GM18873 (cell line): ENCODE results near the gene DSCAML1.

Source experiments
- ATAC-seq: cut with Tn5 transposase; IDR thresholded peaks from one replicate; pipeline ENCODE4 v1.9.1; 2021; ENCODE audit warnings: mild to moderate bottlenecking, moderate library complexity, moderate number of reproducible peaks; ENCODE audit not compliant: unreplicated experiment, low FRiP score

DSCAML1 gene

DNA sequence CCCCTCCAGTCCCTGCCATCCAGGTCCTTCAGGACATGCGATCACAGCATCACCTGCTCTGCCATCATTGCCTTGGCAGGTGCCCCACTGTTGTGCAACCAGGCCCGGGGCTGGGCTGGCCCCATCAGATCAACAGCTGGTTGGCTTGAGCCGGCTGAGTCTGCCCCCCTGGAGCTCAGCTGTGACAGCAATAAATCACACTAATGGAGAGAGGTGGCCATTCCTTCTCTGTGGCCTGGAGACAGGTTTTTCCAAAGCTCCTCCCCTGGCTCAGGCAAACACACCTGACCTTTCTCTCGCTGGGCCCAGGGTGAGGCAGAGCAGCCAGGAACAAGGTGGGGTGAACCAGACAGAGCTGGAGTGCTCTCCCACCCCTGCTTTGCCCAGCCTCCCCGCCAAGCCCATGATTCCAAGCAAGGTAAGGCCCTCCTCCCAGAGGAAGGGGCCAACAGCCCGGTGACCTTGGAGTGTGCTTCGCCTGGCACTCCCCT, 36.4 kb upstream of the DSCAML1 start:
- no peak for ATAC-seq

DNA sequence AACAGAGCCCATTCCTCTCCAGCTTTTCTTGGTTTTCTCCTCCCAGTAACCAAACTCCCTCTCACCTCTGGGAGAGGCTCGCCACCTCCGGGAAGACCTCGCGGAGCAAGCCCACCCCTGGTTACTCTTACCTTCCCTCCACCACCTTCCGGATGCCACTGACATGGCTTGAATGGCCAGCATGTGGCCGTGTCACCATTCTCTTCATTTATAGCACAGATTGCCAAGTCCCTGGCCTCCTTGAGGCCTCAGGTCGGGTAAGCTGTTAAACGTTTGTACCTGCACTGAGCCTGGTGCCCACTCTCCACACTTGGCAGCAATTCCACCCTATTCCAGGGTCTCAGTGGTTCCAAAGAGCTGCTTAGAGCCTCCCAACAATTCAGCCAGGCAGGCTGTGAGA, 35.5 kb upstream of the DSCAML1 start:
- no peak for ATAC-seq

DNA sequence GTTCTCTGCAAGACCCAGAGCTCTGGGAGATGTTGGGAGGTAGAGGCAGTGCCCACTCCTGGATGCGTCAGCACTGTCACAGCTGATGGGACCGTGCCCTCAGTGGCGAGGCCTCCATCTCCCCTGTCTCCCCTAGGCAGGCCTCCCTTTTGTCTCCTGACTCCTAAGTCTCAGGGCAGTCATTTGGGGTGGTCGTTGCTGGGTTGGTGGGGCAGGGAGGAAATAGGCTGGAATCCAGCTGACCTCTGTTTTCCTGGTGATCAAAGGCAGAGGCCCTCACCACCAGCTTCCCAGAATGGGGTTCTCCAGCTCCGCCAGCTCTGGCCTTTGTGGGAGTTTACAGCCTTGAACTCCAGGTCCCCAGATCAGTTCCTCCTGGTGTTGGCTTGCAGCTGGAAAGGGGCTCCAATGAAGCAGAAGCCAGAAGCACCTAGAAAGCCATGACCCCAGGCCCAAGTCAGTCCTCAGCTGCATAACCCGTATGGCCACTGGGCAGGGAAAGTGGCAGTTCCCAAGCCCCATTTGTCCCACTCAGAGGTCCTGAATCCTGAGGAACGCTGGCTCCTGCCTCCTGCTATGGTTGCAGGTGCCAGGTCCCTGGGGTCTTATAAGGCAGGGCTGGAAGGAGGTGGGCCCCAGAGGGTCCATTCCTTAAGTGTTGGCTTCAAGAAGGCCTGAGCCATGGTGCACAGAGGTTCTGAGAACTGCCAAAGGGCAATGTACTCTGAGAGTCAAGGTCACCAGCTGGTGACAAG, 34.8 kb upstream of the DSCAML1 start:
- ATAC-seq = no peak

DNA sequence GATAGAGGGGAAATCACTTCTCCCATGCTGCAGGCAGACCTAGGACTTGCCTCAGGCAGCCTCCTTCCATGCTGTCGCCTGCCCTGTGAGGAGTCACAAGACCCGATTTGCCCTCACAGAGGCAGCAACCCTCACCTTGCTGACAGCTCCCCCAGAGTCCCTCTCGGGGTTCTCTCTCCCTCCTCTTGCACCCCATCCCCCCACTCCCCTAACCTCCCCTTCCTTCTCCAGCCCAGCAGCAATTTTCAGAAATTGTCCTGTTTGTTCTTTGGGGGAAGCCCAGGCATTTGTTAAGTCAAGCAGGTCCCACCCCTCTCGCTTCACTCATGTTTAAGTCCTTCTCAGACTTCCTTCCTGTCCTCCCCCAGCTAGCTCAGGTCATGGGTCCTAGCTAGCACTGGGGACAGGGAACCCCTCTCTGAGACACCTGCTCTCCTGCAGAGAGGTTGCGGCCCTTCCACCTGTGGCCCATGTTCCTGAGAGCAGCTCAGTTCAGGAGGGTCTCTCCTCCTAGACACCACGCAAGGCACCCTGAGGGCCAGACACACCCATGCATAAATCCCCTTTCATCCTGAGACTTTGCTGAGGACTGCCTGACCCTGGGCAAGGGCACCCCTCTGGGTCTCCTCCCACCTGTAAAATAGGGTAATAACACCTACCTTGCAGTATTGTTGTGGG, 33.8 kb upstream of the DSCAML1 start:
- ATAC-seq = no peak

DNA sequence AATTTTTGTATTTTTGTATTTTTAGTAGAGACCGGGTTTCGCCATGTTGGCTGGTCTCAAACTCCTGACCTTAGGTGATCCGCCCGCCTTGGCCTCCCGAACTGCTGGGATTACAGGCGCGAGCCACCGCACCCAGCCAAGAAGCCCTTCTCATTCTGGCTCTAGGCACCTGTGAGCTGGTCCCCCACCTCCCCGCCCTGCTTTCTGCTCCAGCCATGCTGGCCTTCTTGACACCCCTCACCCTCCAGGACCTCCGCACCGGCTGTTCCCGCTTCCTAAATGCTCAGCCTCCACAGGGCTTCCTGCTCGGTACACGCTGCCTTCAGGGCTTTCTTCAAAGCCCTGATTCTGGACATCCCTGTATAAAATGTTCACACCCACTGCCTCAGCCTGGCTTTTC, 33.1 kb upstream of the DSCAML1 start:
- no peak for ATAC-seq

DNA sequence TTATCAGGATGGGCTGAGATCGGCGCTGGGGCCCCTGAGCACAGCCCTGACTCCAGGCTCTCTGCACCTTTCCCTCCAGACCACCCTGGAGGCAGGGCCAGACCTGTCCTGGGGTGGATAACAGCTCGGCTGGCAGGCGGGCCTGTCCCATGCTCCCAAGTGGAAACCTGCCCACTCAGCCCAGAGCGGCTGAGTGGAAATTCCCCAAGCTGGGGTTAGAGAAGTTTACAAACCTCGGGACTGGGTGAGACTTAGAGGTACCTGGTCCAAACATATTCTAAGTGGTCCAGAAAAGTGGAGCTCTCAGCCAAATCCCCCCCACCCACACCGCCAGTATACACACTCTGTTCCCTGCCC, 32.3 kb upstream of the DSCAML1 start:
- no peak for ATAC-seq

DNA sequence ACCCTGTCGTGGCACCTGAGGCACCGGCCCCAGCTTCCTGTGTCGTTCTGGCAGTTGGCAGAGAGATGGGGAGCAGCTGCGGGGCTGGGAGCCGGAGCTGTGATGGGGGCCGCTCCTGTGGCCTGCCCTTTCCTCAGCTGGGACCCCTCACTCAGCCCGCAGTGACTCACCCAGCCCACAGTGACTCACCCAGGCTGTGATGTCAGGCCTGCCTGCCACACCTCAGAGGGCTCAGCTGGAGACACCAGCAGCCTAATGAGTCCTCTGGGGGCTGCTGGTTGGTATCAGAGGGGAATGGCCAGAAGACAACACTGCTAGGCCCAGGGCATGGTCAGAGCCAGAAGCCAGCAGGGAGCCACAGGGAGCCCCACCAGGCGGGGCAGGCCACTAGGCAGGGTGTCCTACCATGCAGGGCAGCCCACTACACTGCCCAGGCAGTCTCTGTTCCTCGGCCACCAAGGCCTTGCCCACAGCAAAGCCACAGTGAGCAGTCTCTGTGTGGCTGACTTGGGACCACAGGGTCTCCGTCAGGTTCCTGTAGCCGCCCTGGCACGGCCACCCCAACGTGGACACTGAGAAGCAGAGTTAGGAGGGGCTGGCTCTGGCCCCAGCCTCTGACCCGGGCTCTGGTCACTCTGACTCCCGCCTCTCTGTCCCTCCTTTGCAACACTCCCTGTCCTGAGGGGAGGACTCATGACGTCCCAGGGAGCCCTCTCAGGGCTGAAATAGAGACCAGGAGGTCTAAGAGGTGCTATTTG, 31.8 kb upstream of the DSCAML1 start:
- no peak for ATAC-seq

DNA sequence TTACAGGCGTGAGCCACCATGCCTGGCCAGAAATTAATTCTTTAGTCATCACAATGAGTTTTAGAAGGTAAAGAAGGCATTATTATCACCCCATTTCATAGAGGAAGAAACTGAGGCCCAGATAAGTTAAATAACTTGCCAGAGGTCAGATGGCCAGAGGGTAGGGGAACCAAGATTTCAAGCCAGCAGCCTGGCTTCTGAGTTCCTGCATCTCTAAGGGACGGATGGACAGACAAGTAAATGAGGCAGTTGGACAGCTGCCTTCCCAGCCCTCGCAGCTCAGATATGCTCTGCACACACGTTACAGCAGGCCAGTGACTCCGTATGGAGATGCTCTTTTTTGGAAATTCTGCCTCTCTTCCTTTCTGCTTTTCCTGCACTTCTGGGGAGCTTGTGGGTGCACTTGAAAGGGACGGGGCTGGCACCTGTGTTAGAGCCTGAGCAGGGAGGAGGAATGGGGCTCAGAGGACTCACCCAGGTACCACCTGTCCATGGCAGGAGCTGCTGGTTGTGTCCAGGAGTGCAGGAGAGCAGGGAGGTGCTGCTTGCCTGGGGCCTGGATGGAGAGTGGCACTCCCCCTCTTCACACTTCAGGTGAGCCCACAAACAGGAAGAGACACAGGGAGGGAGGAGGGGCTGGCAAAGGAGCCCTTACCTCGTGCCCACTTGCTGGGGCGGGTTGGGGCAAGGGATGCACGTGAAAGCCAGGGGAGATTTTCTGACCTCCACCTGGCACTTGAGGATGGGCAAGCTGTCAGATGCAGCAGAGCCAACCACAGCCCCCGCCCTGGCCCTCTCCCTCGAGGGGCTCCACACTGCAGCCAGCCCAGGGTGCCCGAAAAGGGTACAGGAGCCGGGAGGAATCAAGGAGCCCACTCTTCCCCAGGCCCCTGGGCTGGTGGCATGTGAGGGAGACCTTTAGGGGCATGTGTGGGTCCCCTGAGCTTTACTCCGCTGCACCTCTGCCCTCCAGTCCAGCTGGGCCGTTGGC, 30.8 kb upstream of the DSCAML1 start:
- no peak for ATAC-seq

DNA sequence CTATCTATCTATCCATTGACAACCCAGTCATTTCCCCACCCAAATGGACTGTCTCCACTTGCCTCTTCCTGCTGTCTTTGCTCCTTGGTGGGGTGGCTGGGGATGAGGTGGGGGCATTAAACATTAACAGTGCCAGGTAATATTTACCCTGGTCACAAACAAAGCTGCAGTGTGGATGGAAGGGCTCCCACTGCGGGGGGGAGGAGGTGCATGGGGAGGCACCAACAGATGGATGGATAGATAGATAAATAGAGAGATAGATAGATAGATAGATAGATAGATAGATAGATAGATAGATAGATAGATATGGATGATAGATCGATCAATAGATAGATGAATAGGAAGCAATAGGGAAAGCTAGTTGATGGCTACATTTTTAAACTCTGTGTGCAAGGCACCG, 29.8 kb upstream of the DSCAML1 start:
- ATAC-seq = no peak

DNA sequence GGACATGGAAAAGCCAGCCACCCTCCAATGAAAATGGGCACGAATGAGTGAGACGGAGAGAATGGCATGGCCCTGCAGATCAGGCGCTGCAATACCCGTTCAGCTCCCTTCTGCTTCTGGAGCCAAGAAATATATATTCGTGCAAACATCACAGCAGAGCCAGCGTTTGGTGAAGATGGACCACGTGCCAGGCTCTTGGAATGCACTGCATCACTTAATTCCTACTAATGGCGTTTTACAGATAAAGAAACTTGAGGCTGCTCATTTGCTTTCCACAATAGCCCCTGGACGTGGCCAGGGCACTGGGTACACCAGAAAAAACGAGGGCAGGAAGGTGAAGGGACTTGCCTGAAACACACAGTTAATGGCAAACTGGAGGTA, 29.2 kb upstream of the DSCAML1 start:
- ATAC-seq = no peak

DNA sequence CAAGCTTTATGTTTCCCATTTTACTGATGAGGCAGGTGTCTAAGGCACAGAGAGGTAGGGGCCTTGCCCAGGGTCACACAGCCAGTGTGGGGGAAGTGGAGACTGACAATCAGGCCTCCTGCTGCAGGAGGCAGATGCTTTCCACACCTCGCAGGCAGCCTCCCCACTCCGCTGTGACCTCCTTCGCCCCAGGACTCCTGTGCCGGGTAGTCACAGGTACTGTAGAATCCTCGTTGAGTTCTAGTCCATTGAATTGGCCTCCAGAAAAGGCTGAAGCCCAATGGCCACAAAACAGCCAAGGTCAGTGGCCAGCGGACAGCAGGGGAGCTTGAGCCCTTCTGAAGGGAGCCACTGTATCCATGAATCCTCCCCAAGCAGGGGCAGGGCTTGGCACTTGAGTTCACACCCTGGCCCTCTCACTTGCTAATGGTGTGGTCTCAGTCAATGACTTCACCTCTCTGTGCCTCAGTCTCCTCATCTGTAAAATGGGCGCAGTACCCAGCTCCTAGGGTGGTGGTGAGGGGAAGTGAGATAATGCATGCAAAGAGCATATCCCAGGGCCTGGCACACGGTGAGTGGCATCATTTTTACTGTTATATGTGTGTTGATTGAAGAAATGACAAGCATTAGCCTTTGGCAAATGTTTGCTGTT, 28.6 kb upstream of the DSCAML1 start:
- ATAC-seq = no peak

DNA sequence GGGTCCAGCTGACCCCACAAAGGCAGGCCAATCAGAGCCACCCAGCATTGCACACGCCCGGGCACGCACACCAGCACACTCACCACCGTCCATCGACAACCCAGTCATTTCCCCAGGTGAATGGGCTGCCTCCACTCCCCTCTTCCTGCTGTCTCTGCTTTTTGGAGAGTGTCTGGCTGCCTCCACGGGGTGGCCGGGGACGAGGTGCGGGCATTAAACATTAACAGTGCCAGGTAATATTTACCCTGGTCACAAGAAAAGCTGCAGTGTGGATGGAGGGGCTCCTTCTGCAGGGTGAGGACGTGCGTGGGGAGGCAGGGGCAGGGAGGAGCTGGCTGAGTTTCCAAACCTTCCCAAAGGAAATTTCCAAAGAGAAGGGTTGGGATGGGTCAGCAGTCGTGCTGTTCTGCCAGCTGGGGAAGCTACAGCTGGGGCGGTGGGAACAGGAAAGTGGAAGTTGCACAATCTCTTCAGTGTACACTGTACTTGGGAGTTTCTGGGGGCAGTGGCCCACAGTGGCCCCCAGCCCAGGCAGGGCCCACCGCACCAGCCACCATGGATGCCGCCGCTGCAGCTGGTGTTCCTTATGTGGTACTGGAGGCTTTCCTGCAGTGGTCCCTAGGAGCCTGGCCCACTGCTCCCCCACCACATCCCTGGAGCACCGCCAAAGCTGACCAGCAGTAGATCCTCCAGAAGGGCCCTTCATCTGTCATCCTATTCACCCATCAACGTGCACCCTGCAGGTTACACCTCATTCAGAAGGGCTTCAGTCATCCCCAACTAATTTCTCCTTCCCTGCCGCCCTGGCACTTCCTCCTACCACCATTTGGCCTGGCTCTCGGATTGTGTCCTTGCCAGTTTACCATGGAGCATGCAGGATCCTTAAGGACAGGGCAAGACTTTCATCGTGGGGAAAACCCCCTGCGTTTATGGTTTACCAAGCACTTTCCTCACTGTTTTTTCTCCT, 27.8 kb upstream of the DSCAML1 start, which contains the start of gene FXYD2:
Gene FXYD2 (minus strand): TSS at position 174 of the 967 bp plus-strand sequence. CDS start 66 bp downstream, at position 108.
- no peak for ATAC-seq

DNA sequence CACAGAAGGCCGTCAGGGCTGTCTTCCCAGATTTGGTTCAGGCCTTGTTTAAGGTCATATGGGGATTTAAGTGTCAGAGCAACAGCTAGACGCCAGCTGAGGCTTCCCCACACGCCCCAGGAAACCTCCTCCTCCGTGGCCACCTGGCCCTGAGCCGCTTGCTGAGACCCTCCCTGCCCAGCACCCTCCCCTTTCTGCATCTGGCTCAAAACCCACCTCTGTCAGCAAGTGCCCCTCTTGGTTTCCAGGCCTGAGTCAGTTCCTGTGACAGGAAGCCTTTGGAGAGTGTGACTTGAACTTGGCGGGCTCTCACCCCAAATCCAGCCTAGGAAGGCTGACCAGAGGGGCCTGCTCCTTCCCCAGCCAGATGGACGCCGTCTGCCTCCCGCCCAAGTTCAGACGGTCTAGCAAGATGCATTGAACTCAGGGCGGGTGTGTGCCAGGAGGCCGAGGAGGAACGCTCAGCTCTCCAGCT, 27.0 kb upstream of the DSCAML1 start:
- ATAC-seq = no peak

DNA sequence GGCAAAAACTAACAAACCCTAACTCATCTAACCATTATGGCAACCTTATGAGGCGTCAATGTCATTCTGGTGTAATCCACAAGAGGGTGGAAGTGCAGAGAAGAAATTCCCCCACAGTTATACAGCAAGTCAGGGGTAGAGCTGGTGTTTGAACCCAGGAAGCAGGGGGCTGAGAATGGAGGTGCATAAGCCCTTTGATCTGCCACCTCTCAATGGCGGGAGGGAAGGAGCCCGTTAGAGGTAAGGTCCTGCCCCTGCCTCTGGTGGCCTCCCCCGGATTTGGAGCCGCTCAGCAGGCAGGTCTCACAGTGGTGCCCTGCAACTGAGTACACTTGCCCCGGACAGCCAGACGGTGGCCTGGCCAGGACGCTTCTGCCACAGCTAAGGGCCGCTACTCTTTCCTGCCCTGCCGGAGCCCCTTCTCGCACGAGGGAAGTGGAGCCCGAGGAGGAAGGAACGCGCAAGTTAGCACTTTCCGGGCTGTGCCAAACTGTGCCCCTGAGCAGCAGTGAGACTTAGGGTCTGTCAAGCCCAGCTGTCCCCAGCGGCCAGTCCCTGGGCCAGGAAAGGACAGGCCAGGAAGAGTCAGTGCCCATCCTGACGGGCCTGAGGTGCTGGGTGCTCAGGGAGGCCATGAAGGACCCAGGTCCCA, 26.4 kb upstream of the DSCAML1 start:
- ATAC-seq = no peak

DNA sequence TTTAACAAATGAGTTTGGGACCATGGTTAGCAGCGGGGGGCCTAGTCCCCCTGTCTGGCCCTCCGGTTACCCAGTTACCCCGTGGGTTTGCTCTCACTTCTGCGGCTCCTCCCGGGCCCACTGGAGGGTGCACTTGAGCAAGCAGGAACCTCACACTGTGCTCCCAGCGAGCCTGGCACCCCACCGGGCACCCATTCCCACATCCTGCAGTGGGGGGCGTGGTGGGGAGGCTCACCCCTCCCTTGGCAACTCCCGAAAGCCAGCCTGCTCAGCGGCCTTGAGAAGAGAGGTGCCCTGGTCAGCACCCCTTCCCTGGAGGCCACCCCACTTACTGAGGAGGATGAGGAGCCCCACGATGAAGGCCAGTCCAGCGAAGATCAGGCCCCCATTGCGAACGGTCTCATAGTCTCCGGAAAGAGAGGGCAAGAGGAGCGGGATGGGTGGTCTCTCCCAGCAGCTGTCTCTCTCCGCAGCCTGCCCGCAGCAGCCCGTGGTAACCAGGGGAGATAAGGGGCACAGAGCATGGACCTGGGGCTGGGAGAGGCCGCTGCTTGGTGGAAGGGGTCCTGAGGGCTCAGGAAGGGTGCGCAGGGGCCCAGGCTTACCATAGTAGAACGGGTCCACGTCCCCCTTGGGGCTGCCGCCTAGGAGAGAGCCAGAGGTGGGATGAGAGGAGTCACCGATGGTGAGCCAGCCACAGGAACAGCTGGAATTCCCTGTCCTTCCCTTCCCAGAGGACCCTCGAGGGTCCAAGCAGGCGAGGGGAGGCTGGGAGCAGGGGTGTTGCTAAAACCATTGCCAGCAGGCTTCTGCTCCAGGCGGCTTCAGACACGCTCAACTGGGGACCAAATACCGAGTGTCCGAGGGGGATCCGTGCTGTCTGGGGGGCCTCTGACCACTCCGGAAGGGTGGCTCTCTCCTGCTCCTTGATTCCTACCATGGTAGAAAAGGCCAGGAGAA, 25.3 kb upstream of the DSCAML1 start:
- ATAC-seq = no peak

DNA sequence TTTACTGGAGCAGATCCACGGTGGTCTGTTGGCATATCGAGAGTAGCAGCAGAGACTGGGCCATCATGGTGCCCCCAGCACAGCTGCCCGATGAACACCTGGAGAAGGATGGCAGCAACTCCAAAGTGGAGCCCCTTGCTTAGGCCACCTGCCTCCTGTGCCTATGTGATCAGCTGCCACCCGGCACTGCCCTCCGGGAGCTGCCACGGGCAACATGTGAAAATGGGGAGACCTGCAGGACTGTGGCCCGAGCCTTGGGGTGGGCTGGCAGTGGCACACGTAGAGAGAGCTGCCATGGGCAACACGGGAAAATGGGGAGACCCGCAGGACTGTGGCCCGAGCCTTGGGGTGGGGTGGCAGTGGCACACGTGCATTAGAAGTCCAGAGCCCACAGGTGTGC, 24.4 kb upstream of the DSCAML1 start:
- no peak for ATAC-seq

DNA sequence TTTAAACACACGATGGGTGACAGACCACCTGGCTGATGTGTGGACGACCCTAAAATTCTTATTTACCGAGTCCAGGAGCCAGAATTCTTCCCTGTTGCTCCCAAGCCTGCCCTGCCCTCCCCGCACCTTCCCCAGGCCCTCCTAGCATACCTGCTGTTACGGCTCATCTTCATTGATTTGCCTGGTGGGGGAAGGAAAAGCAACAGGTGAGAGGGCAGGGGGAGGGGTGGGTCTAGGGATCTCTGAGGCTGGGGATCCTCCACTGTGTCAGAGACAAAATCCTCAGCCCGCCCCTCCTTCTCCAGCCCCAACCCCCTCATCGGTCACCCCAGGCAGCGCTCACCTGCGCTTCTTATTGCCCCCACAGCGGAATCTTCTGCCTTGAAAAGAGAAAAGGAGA, 23.5 kb upstream of the DSCAML1 start:
- no peak for ATAC-seq
